Breast epithelium (tissue), 4 donors: Measurements from ENCODE around the gene KHDC4. TPM values are rescaled to one million over a fixed set of nuclear protein-coding genes. Genes with fewer than 3 reads are reported as not detected.

Experiments used
- DNase-seq, 2 donors: peaks; one replicate each; pipeline ENCODE4 v3.0.0-alpha.2; 2019; ENCODE audit warnings: low spot score in 2 of 2
- H3K27ac ChIP-seq, 2 donors: fragments of 200-600 bp; sonication (generic) in 1 of 2; one replicate each; pipeline ENCODE4 v1.5.1; 2016 to 2019; ENCODE audit warnings: mild to moderate bottlenecking in 1 of 2
- H3K27me3 ChIP-seq, 2 donors: fragments of 200-600 bp; sonication (generic) in 1 of 2; one replicate each; pipeline versions ENCODE4 v1.5.1 to v1.6.0; 2017 to 2019; ENCODE audit warnings: control low read depth in 1 of 2, mild to moderate bottlenecking in 1 of 2
- H3K36me3 ChIP-seq: fragments of 200-600 bp; one replicate; pipeline ENCODE4 v1.5.1; 2019
- H3K4me1 ChIP-seq, 2 donors: fragments of 200-600 bp; sonication (generic); one replicate each; pipeline ENCODE4 v1.5.1; 2016 to 2019; ENCODE audit warnings: control low read depth in 1 of 2
- H3K4me3 ChIP-seq, 3 donors: fragments of 200-600 bp; sonication (generic); 1 replicate in 2 of 3; 2 replicates in 1 of 3; pipeline ENCODE4 v1.5.1; 2016 to 2019; ENCODE audit warnings: mild to moderate bottlenecking in 3 of 3, moderate library complexity in 2 of 3
- H3K9me3 ChIP-seq, 2 donors: fragments of 200-600 bp; sonication (generic) in 1 of 2; one replicate each; pipeline ENCODE4 v1.5.1; 2016 to 2019; ENCODE audit warnings: control low read depth in 1 of 2
- CTCF ChIP-seq, 3 donors: fragments of 450-650 bp; IDR thresholded peaks; one replicate each; pipeline ENCODE4 v1.5.1; 2016 to 2017; ENCODE audit warnings: antibody characterized with exemption in 3 of 3, mild to moderate bottlenecking in 3 of 3, moderate library complexity in 3 of 3
- POLR2A ChIP-seq: fragments of 450-650 bp; IDR thresholded peaks from one replicate; pipeline ENCODE4 v1.6.1; 2016; ENCODE audit warnings: antibody characterized with exemption, mild to moderate bottlenecking, moderate library complexity
- POLR2AphosphoS5 ChIP-seq, 3 donors: sonication (generic); formaldehyde crosslinking; IDR thresholded peaks; one replicate each; pipeline ENCODE4 v1.6.1; 2017; ENCODE audit warnings: antibody characterized with exemption in 3 of 3
- intact Hi-C: fragments of 100-400 bp; cut with DNase I; formaldehyde crosslinking; loops from one replicate; pipeline ENCODE4 v1.15.1; 2023; ENCODE audit warnings: low total_unique reads
- total RNA-seq, 3 donors: library from RNA; depleted of rRNA; stranded (reverse); fragments of >200 nt; gene quantifications; one replicate each; pipeline ENCODE4 v1.1.0, GENCODE V29; 2016

Gene KHDC4
- total RNA-seq, 3 donors from 2014 or later: 52.0 to 81.5 (median 64.2) TPM

GRCh38 chr1:155976913-155977689, 42.9 kb upstream of the KHDC4 start:
- DNase-seq: no peak
- intact Hi-C loops: no loop called here
- Histone ChIP-seq H3K36me3 (no peaks in the 10 kb centered on the region), H3K4me1 (peaks cover 19 to 36% of the 10 kb centered on the region in 2 donors), H3K27ac (peak overlapping the region; percentile 96 to 99), H3K27me3 (no peaks in the 10 kb centered on the region), H3K9me3 (no peaks in the 10 kb centered on the region), H3K4me3 (peak overlapping the region; percentile 87 to 98 (median 95))
- no peak for TF ChIP-seq POLR2A
- TF ChIP-seq CTCF (IDR thresholded peaks at IDR 0.05): no peak
- TF ChIP-seq POLR2AphosphoS5 (IDR thresholded peaks at IDR 0.05): no peak

- peak overlapping the region; percentile 96 to 99 for H3K27ac ChIP-seq
- no peaks in the 10 kb centered on the region for H3K9me3 ChIP-seq
- intact Hi-C loops: no loop called here
- peak; percentile 67 to 72 for DNase-seq
- no peaks in the 10 kb centered on the region for H3K27me3 ChIP-seq
- peaks cover 12 to 37% of the 10 kb centered on the region in 2 donors for H3K4me1 ChIP-seq
- no peak for TF ChIP-seq CTCF (IDR thresholded peaks at IDR 0.05)
- no peak for TF ChIP-seq POLR2A
- TF ChIP-seq POLR2AphosphoS5 (IDR thresholded peaks at IDR 0.05): no peak
- peak overlapping the region; percentile 87 to 98 (median 95) for H3K4me3 ChIP-seq
- H3K36me3 ChIP-seq: no peaks in the 10 kb centered on the region
Measured at GRCh38 chr1:155976062-155976912, 42.1 kb upstream of the KHDC4 start.

GRCh38 chr1:155975375-155976061, 41.3 kb upstream of the KHDC4 start:
- H3K4me1 ChIP-seq: peaks cover 12 to 41% of the 10 kb centered on the region in 2 donors
- H3K36me3 ChIP-seq: no peaks in the 10 kb centered on the region
- H3K4me3 ChIP-seq: peak overlapping the region; percentile 87 to 98 (median 95)
- DNase-seq: no peak
- TF ChIP-seq CTCF (IDR thresholded peaks at IDR 0.05) (no peak), POLR2AphosphoS5 (IDR thresholded peaks at IDR 0.05) (peak in 1 of 3 donors; percentile 3), POLR2A (no peak)
- intact Hi-C loops: no loop called here
- no peaks in the 10 kb centered on the region for H3K9me3 ChIP-seq
- no peaks in the 10 kb centered on the region for H3K27me3 ChIP-seq
- H3K27ac ChIP-seq: peak overlapping the region; percentile 96 to 99

GRCh38 chr1:155974208-155975115, 40.2 kb upstream of the KHDC4 start:
- Histone ChIP-seq H3K27me3 (no peaks in the 10 kb centered on the region), H3K27ac (peak overlapping the region; percentile 96 to 99), H3K36me3 (no peaks in the 10 kb centered on the region), H3K4me1 (peaks cover 12 to 32% of the 10 kb centered on the region in 2 donors), H3K4me3 (peak overlapping the region in 2 of 3 donors; percentile 95 to 98), H3K9me3 (no peaks in the 10 kb centered on the region)
- TF ChIP-seq CTCF (IDR thresholded peaks at IDR 0.05) (no peak), POLR2AphosphoS5 (IDR thresholded peaks at IDR 0.05) (no peak), POLR2A (no peak)
- DNase-seq: peak in 1 of 2 donors; percentile 44
- intact Hi-C loops: no loop called here
